Measurements from ENCODE around the gene CUL3. TPM values are rescaled to one million over a fixed set of nuclear protein-coding genes. Genes with fewer than 3 reads are reported as not detected.

Gene CUL3
- polyA plus RNA-seq, 10 donors: 67.2 to 102 (median 80.5) TPM

GRCh38 chr2:224429441-224429810 lies 155.7 kb downstream of the CUL3 start:
- no peak for DNase-seq

- no peak for DNase-seq
Observed at GRCh38 chr2:224428787-224429440, 156.2 kb downstream of the CUL3 start.

GRCh38 chr2:224427471-224427870 lies 157.7 kb downstream of the CUL3 start:
- no peak for DNase-seq

GRCh38 chr2:224426656-224427055 lies 158.5 kb downstream of the CUL3 start:
- no peak for DNase-seq

- no peak for DNase-seq
Observed at GRCh38 chr2:224421065-224421464, 164.1 kb downstream of the CUL3 start.

Other genes starting within 250 kb of the CUL3 start
- gene FAM124B, start 183.3 kb downstream of the CUL3 start, polyA plus RNA-seq (ENCODE audit: insufficient read length in 10 of 10): 10 to 100 TPM in 1 of 10 donors, 1 to 10 TPM in 9; 5.2 to 10.2 (median 7.9) TPM
- under 1 TPM in 1 of 10 donors, not detected in 9; 0.59 TPM for gene CCDC195, start 131.0 kb upstream of the CUL3 start, polyA plus RNA-seq (ENCODE audit: insufficient read length in 10 of 10)

Data from muscle of back (tissue), 11 donors.